Endothelial cell (in vitro differentiated cells): Measurements from ENCODE around the gene VWA2. TPM values are rescaled to one million over a fixed set of nuclear protein-coding genes. Genes with fewer than 3 reads are reported as not detected.

Source experiments
- DNase-seq: peaks from one replicate; pipeline ENCODE4 v3.0.0; 2021; ENCODE audit warnings: low spot score
- H3K27ac Mint-ChIP-seq: one replicate; pipeline ENCODE4 v1.8.0; 2021; ENCODE audit warnings: mixed read lengths, inconsistent platforms; ENCODE audit not compliant: unreplicated experiment
- H3K27me3 Mint-ChIP-seq: one replicate; pipeline ENCODE4 v1.8.0; 2021; ENCODE audit warnings: mild to moderate bottlenecking, moderate library complexity, mixed read lengths, inconsistent platforms; ENCODE audit not compliant: unreplicated experiment
- H3K36me3 Mint-ChIP-seq: one replicate; pipeline ENCODE4 v1.8.0; 2021; ENCODE audit warnings: mild to moderate bottlenecking, low read depth, mixed read lengths, inconsistent platforms; ENCODE audit not compliant: unreplicated experiment
- H3K4me1 Mint-ChIP-seq: one replicate; pipeline ENCODE4 v1.8.0; 2021; ENCODE audit warnings: mild to moderate bottlenecking, mixed read lengths, inconsistent platforms; ENCODE audit not compliant: unreplicated experiment
- H3K4me3 Mint-ChIP-seq: one replicate; pipeline ENCODE4 v1.8.0; 2021; ENCODE audit warnings: mild to moderate bottlenecking, mixed read lengths, inconsistent platforms; ENCODE audit not compliant: unreplicated experiment
- H3K9me3 Mint-ChIP-seq: one replicate; pipeline ENCODE4 v1.8.0; 2021; ENCODE audit warnings: mixed read lengths, inconsistent platforms; ENCODE audit not compliant: unreplicated experiment
- CTCF ChIP-seq: fragments of 200-600 bp; sonication (generic); IDR thresholded peaks from one replicate; pipeline ENCODE4 v1.5.0; 2021; ENCODE audit warnings: antibody characterized with exemption; ENCODE audit not compliant: unreplicated experiment
- long read RNA-seq: library from polyadenylated mRNA; unstranded; transcript quantifications from one replicate; pipeline ENCODE4 v2.0.0, GENCODE V29; 2020; ENCODE audit not compliant: unreplicated experiment
- total RNA-seq: library from RNA; stranded (reverse); fragmentation: NEBNext Ultra II Directional; extraction: Animal tissue kit (Norgen Biotek cat#: 25700); gene quantifications from one replicate; pipeline ENCODE4 v1.2.1, GENCODE V29; 2021; ENCODE audit not compliant: unreplicated experiment

Gene VWA2
- 2.4 TPM for total RNA-seq
- long read RNA-seq = 0 reads

- Mint-ChIP-seq H3K4me1 (peaks cover 13% of the 10 kb centered on the region), H3K27ac (peak within 1 kb of the TSS; percentile 36), H3K36me3 (no peaks in the 10 kb centered on the region), H3K4me3 (peak within 1 kb of the TSS; percentile 59), H3K27me3 (peaks cover 3% of the 10 kb centered on the region), H3K9me3 (no peaks in the 10 kb centered on the region)
- no peak for TF ChIP-seq CTCF
- peak; percentile 55 for DNase-seq
These were observed at the start of gene VWA2 for GRCh38 chr10:114239117-114239993. Gene VWA2 (plus strand): TSS chr10:114239254. CDS start chr10:114248714, 9,460 bp downstream.

GRCh38 chr10:114189700-114190099 lies 49.4 kb upstream of the VWA2 start:
- Mint-ChIP-seq H3K27me3 (no peaks in the 10 kb centered on the region), H3K36me3 (no peaks in the 10 kb centered on the region), H3K27ac (no peak overlapping the region), H3K4me1 (no peaks in the 10 kb centered on the region), H3K9me3 (no peaks in the 10 kb centered on the region), H3K4me3 (no peak overlapping the region)
- no peak for TF ChIP-seq CTCF
- no peak for DNase-seq

- no peak overlapping the region for H3K27ac Mint-ChIP-seq
- no peak for TF ChIP-seq CTCF
- no peak for DNase-seq
- H3K4me3 Mint-ChIP-seq = no peak overlapping the region
- H3K9me3 Mint-ChIP-seq = no peaks in the 10 kb centered on the region
- peaks cover 16% of the 10 kb centered on the region for H3K4me1 Mint-ChIP-seq
- no peaks in the 10 kb centered on the region for H3K36me3 Mint-ChIP-seq
- no peaks in the 10 kb centered on the region for H3K27me3 Mint-ChIP-seq
These were observed 44.0 kb upstream of the VWA2 start for GRCh38 chr10:114195079-114195478.

GRCh38 chr10:114199239-114199638 lies 39.8 kb upstream of the VWA2 start:
- no peak for TF ChIP-seq CTCF
- H3K27me3 Mint-ChIP-seq = no peaks in the 10 kb centered on the region
- no peaks in the 10 kb centered on the region for H3K9me3 Mint-ChIP-seq
- no peaks in the 10 kb centered on the region for H3K36me3 Mint-ChIP-seq
- peak overlapping the region; percentile 15 for H3K27ac Mint-ChIP-seq
- H3K4me3 Mint-ChIP-seq = no peak overlapping the region
- peaks cover 16% of the 10 kb centered on the region for H3K4me1 Mint-ChIP-seq
- DNase-seq = no peak

- H3K27me3 Mint-ChIP-seq = no peaks in the 10 kb centered on the region
- no peak overlapping the region for H3K27ac Mint-ChIP-seq
- TF ChIP-seq CTCF = no peak
- H3K36me3 Mint-ChIP-seq = no peaks in the 10 kb centered on the region
- DNase-seq = no peak
- H3K4me1 Mint-ChIP-seq = peaks cover 11% of the 10 kb centered on the region
- no peak overlapping the region for H3K4me3 Mint-ChIP-seq
- no peaks in the 10 kb centered on the region for H3K9me3 Mint-ChIP-seq
These were observed 36.2 kb upstream of the VWA2 start for GRCh38 chr10:114202812-114203211.
